AG04449 (cell line): ENCODE measurements around the gene CNNM4.

Source experiments
- CTCF ChIA-PET: fragments of 350-600 bp; formaldehyde crosslinking; extraction: SDS; loops from one replicate; lab custom pipeline; 2021; ENCODE audit warnings: antibody characterized with exemption; lab: Yijun Ruan, JAX
- POLR2A ChIA-PET: fragments of 400-600, 350-600 bp; formaldehyde crosslinking; extraction: SDS; loops from one replicate; lab custom pipeline; 2020; ENCODE audit warnings: antibody characterized with exemption, inconsistent platforms; lab: Yijun Ruan, JAX
- DNase-seq: peaks from one replicate; pipeline ENCODE4 v3.0.0-alpha.2; 2010; ENCODE audit warnings: low read depth, low spot score
- H3K4me3 ChIP-seq: 2 replicates; pipeline ENCODE4 v1.5.1; 2011; ENCODE audit warnings: low read depth, mild to moderate bottlenecking, control low read depth, low read length
- TF ChIP-seq, protein P1 (sequence below): IDR thresholded peaks from one replicate; pipeline ENCODE4 v1.5.1; 2011; ENCODE audit warnings: mild to moderate bottlenecking, moderate library complexity, low read length, control low read depth, inconsistent platforms; ENCODE audit not compliant: insufficient read depth; ENCODE audit errors: missing control alignments

Gene CNNM4

GRCh38 chr2:96768083-96768561, 7.4 kb downstream of the CNNM4 start:
- TF ChIP-seq, protein P1, sequence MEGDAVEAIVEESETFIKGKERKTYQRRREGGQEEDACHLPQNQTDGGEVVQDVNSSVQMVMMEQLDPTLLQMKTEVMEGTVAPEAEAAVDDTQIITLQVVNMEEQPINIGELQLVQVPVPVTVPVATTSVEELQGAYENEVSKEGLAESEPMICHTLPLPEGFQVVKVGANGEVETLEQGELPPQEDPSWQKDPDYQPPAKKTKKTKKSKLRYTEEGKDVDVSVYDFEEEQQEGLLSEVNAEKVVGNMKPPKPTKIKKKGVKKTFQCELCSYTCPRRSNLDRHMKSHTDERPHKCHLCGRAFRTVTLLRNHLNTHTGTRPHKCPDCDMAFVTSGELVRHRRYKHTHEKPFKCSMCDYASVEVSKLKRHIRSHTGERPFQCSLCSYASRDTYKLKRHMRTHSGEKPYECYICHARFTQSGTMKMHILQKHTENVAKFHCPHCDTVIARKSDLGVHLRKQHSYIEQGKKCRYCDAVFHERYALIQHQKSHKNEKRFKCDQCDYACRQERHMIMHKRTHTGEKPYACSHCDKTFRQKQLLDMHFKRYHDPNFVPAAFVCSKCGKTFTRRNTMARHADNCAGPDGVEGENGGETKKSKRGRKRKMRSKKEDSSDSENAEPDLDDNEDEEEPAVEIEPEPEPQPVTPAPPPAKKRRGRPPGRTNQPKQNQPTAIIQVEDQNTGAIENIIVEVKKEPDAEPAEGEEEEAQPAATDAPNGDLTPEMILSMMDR, result no peak
- ChIA-PET POLR2A (no interaction called here), CTCF (interaction anchor here (0.8 to 2.0 kb wide), 3 partner anchors 11 to 212 kb away, joined by 3 to 7 read pairs (median 3); no protein-coding TSS in a partner anchor)
- DNase-seq, result no peak
- no peak overlapping the region for H3K4me3 ChIP-seq

DNA sequence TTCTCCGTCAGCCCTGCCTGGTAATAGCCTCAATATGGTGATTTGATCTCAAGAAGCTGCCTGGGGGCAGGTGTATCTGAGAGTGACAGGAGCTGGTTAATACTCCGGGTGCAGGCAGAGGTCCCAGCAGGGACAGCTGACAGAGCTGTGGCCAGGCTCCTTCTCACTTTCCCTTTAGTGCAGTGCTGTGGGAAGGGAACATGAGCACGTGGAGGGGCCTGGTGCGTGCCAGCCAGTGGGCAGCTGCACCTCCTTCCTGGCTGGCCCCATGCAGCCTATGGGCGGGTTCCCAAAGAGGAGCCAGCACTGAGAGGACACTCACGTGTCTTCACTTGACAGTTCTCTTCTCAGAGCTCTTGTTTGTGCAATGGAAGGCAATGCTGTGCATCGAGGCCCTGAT, 9.1 kb downstream of the CNNM4 start:
- CTCF ChIA-PET, result interaction anchor here (1.8 kb wide), 1 partner anchor 9 kb away, joined by 6 read pairs; the partner anchor contains the start of gene CNNM4
- TF ChIP-seq, protein P1, result no peak
- POLR2A ChIA-PET, result no interaction called here

DNA sequence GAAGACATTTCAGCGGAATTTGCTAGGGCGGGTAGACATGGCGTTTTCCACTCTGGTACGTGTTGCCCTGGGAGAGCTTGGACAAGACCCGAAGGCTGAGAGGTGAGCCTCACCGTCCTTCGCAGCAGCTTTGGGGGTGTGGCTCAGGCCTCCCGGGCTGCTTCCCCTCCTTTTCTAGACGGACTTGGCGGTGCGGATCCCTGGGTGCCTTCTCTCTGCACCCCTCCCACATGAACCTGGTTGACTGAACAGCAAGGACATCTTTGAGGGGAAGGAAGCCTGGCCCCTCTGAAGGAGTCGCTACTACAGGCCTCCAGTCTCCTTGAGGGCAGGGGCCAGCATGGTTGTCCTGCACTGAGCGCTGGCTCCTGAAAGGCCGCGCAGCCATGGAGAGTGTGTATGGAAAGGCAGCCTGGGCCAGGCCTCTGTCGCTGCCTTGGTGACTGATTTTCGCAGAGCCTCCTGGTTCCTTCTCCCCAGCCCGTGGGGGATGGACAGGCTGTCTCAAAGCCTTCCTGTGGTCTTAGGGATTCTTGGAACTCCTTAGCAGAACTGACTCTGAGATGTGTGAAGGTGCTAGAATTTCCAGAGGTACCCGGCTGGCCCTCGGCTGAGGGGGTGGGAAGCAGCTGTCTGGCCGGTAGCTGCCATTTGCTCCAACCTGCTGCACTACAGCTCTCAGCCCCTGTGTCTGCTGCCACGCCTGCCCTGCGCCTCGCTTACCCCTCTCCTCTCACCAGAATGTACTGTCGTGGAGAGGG, 9.9 kb downstream of the CNNM4 start:
- H3K4me3 ChIP-seq, result no peak overlapping the region
- TF ChIP-seq, protein P1, result no peak
- ChIA-PET POLR2A (no interaction called here), CTCF (interaction anchor here (1.8 kb wide), 1 partner anchor 10 kb away, joined by 6 read pairs; the partner anchor contains the start of gene CNNM4)
- no peak for DNase-seq

More for the DNA sequence above, 9.1 kb downstream of the CNNM4 start:
- no peak for DNase-seq
- no peak overlapping the region for H3K4me3 ChIP-seq

DNA sequence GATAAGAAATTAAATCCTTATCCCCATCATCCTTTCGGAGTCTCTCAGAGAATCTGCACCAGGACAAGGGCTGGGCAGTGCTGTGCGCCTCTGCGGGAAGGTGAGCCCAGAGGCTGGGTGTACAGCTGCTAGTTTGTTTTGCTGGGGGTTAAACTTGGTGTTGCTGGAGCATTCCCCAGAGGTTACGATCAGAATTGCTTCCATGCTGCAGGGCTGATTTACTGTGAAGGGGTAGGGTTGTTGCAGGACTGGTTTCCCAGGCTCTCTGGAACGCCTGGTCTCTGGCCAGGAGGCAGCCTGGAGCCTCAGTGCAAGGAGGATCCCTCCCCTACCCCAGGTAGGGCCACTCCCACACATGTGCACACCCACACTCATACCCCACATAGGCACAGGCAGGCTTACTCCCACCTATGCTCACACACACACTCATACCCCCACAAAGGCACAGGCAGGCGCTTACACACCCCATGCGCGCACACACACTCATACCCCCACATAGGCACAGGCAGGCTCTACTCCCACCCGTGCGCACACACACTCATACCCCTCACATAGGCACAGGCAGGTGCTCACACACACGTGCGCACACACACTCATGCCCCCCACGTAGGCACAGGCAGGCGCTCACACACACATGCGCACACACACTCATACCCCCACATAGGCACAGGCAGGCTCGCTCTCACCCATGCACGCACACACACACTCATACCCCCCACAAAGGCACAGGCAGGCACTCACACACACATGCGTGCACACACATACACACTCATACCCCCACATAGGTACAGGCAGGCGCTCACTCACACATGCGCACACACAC, 11.3 kb downstream of the CNNM4 start:
- CTCF ChIA-PET, result no interaction called here
- TF ChIP-seq, protein P1, result no peak
- no peak overlapping the region for H3K4me3 ChIP-seq
- no peak for DNase-seq
- POLR2A ChIA-PET, result no interaction called here

DNA sequence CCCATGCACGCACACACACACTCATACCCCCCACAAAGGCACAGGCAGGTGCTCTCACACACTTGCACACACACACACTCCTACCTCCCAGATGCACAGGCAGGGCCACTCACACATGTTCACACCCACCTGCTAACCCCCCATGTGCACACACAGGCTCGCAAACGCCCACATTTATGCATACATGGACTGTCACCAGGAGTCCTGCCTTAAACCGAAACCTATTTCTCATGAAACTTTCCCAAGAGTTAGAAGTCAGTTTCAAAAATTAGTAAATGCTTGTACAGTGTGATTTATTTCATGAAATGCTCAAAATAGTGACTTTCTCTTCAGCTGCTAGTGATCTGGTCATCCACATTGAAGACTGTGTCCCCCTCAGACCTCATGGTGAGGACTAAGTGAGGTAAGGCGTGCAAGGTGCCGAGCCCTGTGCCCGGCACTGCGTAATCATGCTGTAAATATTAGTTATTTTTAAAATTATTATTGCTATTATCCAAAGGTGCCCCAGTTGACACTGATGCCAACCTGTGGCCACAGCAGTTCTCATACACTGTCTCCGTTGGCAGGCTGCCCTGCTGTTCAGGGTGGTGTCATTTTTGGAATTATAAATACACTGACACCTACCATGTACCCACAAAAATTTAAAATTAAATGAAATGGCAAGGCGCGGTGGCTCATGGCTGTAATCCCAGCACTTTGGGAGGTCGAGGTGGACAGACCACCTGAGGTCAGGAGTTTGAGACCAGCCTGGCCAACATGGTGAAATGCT, 12.4 kb downstream of the CNNM4 start:
- no peak overlapping the region for H3K4me3 ChIP-seq
- CTCF ChIA-PET, result interaction anchor here (3.0 to 9.4 kb wide), 2 partner anchors 10 to 12 kb away, joined by 9 to 94 read pairs; partner anchors contain the start of gene CNNM4
- DNase-seq, result no peak
- TF ChIP-seq, protein P1, result no peak
- POLR2A ChIA-PET, result no interaction called here
